GM12891 (cell line): ENCODE results near the gene MFSD11.

Experiments
- PAX5 ChIP-seq: IDR thresholded peaks from 2 replicates; pipeline ENCODE4 v1.6.1; 2011; ENCODE audit warnings: low read length, moderate library complexity, mild to moderate bottlenecking; ENCODE audit not compliant: insufficient read depth, severe bottlenecking
- POLR2A ChIP-seq: IDR thresholded peaks from 2 replicates; pipeline ENCODE4 v1.6.1; 2011; ENCODE audit warnings: low read depth, low read length, control low read depth
- POLR2AphosphoS5 ChIP-seq: IDR thresholded peaks from 2 replicates; pipeline ENCODE4 v1.6.1; 2011; ENCODE audit warnings: low read depth, low read length, control low read depth
- POU2F2 ChIP-seq: IDR thresholded peaks from 2 replicates; pipeline ENCODE4 v1.6.1; 2011; ENCODE audit warnings: low read depth, mild to moderate bottlenecking, control low read depth, low read length, moderate library complexity
- SPI1 ChIP-seq: IDR thresholded peaks from 2 replicates; pipeline ENCODE4 v1.6.1; 2011; ENCODE audit warnings: low read depth, low read length, control low read depth
- TAF1 ChIP-seq: IDR thresholded peaks from 2 replicates; pipeline ENCODE4 v1.6.1; 2011; ENCODE audit warnings: low read depth, low read length, control low read depth

DNA sequence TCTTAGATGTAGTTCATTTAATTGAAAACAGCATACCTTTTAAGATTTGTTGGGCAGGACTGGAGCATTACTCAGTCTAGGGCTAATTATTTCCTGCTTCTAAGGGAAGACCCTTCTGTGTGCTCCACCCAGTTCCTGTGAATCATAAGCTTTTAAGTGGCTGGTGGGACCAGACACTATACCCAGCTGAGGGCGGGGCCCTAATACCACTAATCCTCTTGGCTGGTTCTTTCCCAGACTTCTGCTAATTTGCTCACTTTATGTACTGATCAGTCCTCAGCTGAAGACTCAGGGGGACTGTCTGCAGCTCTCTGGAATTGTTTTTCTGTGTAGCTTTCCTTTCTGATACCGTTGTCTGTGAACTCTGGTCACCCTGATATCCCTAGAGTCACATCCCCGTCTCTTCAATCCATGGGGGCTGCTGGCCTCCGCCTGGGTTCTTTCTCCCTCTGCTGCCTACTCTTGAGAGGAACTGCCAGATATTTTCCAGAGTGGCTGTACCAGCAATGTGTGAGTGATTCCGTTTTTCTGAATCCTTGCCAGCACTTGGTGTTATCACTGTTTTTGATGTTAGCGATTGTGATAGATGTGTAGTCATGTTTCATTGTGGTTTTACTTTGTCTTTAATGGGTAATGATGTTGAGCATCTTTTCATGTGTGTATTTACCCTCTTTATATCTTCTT lies 35.1 kb downstream of the MFSD11 start:
- TF ChIP-seq TAF1, result no peak
- TF ChIP-seq POLR2AphosphoS5, result no peak
- no peak for TF ChIP-seq POLR2A
- TF ChIP-seq SPI1, result no peak
- TF ChIP-seq PAX5, result no peak
- no peak for TF ChIP-seq POU2F2
